Ectodermal cell (in vitro differentiated cells): ENCODE data around the gene FAM177B.
"Not testable (repeated sequence)": the region's sequence is repeated elsewhere in the genome, so short reads cannot be mapped to it uniquely, and the experiment has no call there.

Experiments used
- H3K27ac ChIP-seq: 2 replicates; pipeline ENCODE4 v1.7.0; 2013; ENCODE audit warnings: mild to moderate bottlenecking, low read depth, low read length; ENCODE audit not compliant: insufficient read depth, poor library complexity, severe bottlenecking
- H3K27me3 ChIP-seq: 2 replicates; pipeline ENCODE4 v1.7.0; 2013; ENCODE audit warnings: mild to moderate bottlenecking, low read length; ENCODE audit not compliant: insufficient read depth, control insufficient read depth, poor library complexity, severe bottlenecking
- H3K36me3 ChIP-seq: one replicate; pipeline ENCODE4 v1.7.0; 2013; ENCODE audit warnings: low read length; ENCODE audit not compliant: control insufficient read depth, insufficient read depth
- H3K4me1 ChIP-seq: one replicate; pipeline ENCODE4 v1.7.0; 2013; ENCODE audit warnings: low read length; ENCODE audit not compliant: control insufficient read depth, insufficient read depth
- H3K4me3 ChIP-seq: 2 replicates; pipeline ENCODE4 v1.7.0; 2013; ENCODE audit warnings: low read depth, low read length, control low read depth; ENCODE audit not compliant: insufficient read depth
- H3K9me3 ChIP-seq: 2 replicates; pipeline ENCODE4 v1.7.0; 2013; ENCODE audit warnings: mild to moderate bottlenecking, low read length, moderate library complexity; ENCODE audit not compliant: control insufficient read depth
- WGBS, 2 experiments: methylation state at CpG; one replicate each; pipeline ENCODE4 v1.1.7; 2013; ENCODE audit warnings: missing lambda C conversion rate in 2 of 2; 5-methylcytosine and 5-hydroxymethylcytosine counted together

Gene FAM177B

DNA sequence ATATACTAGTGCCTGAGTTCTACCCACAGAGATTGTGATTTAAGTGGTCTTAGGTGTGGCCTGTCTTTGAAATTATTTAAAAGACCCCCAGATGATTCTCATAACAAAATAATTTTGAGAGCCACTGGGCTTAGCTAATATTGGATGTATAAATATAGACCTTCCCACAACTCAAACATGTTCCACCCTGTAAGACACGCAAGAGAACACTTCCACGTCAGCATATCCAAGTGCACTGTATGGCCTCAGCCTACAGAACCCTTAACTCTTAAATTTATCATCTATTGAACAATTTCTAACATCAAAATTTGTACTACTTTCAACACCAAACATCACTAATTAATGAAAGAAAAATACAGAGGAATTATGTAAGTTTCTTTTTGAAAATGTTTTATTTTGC lies 2.5 kb downstream of the FAM177B start:
- no peaks in the 10 kb centered on the region for H3K9me3 ChIP-seq
- no peaks in the 10 kb centered on the region for H3K27me3 ChIP-seq
- H3K4me3 ChIP-seq, result no peak overlapping the region
- no peak overlapping the region for H3K27ac ChIP-seq
- H3K4me1 ChIP-seq, result peaks cover 14% of the 10 kb centered on the region
- H3K36me3 ChIP-seq, result no peaks in the 10 kb centered on the region
- 89 to 91% methylated on average over 2 of the region's 2 CpGs for WGBS, 2 experiments

DNA sequence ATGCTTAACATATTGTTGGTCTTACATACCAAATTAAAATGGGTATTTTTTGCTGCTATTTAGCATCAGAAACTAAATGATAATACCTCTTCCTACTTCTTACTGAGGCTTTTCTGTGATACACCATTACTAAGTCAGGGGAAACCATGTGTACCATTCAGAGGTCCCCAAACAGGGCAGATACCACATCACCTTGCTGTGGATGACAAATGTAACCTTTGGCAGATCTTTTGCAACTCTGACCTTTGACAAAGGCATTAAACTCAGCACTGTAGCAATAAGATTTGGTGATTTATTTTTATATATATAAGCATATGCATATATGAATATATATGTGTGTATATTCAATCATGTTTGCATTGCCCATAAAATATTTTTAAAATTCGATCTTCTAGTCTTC lies 2.9 kb downstream of the FAM177B start:
- Histone ChIP-seq H3K4me1 (peaks cover 14% of the 10 kb centered on the region), H3K27ac (no peak overlapping the region), H3K27me3 (no peaks in the 10 kb centered on the region), H3K36me3 (no peaks in the 10 kb centered on the region), H3K4me3 (no peak overlapping the region), H3K9me3 (no peaks in the 10 kb centered on the region)
- WGBS, 2 experiments, result no CpG with 5 or more reads among the region's 1 CpG

DNA sequence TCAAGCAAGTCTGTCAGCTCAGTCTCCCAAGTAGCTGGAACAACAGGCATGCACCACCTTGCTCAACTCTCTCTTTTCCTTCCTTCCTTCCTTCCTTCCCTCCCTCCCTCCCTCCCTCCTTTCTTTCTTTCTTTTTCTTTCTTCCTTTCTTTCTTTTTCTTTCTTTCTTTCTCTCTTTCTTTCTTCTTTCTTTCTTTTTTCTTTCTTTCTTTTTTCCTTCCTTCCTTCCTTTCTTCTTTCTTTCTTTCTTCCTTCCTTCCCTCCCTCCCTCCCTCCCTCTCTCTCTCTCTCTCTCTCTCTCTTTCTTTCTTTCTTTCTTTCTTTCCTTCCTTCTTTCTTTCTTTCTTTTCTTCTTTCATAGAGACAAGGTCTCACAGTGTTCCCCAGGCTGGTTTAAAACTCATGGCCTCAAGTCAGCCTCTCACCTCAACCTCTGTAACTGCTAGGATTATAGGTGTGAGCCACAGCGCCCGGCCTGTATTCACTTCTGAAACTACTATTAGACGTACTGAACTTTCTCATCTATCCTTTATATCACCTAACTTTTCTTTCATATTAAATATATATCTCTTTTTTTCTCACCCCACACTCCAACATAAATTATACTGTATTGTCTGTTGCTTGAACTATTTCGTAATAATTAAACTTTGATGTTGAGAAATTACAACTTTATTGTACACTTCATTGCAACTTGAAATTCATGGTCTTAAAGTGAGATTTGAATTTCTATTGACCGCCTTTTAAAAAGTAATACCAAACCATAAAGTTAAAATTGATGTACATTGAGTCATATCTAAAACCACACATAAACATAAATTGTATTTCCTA lies 4.8 kb downstream of the FAM177B start:
- not testable (repeated sequence) for H3K27me3 ChIP-seq, H3K4me3 ChIP-seq, H3K36me3 ChIP-seq, H3K4me1 ChIP-seq, H3K9me3 ChIP-seq, H3K27ac ChIP-seq
- WGBS, 2 experiments, result 96% methylated on average over 3 of the region's 5 CpGs

DNA sequence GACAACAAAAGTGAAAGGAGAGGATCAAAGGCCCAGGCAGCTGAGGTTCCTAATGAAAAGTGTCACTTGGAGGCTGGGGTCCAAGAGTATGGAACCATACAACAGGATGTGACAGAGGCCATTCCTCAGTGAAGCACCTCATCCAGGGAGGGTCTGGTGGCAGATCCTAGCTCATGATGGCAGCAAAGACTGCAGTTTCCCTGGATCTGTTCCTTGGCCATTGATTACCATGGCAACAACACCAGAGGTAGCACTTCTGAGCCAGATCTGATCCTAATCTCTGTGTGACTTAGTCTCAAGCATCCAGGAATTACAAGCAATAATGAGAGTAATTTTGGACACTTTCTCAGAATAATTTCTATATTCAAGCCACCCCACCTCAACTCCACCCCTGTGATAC lies 12.9 kb downstream of the FAM177B start:
- no peaks in the 10 kb centered on the region for H3K4me1 ChIP-seq
- H3K27ac ChIP-seq, result no peak overlapping the region
- H3K9me3 ChIP-seq, result no peaks in the 10 kb centered on the region
- no peaks in the 10 kb centered on the region for H3K36me3 ChIP-seq
- H3K4me3 ChIP-seq, result no peak overlapping the region
- no peaks in the 10 kb centered on the region for H3K27me3 ChIP-seq

DNA sequence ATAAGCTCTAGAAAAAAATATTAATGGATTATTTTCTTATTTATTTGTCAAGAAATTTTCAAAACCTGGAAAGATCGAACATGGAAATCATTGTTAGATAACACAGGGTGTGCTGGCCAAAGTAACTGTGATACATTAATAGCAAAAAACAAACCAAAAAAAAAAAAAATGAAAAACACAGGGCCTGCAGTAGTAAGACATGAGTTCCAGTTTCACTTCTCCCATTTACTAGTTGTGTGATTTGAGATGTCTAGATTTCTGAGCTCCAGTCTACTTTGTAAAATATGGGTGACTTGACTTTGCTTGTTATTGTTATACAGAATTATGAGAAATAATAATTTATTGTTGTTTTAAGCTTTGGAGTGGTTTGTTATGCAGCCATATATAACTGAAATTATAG lies 13.6 kb downstream of the FAM177B start:
- H3K27me3 ChIP-seq, result no peaks in the 10 kb centered on the region
- H3K4me3 ChIP-seq, result no peak overlapping the region
- H3K36me3 ChIP-seq, result no peaks in the 10 kb centered on the region
- WGBS, 2 experiments, result 83 to 100% methylated on average over 1 of the region's 1 CpG
- no peak overlapping the region for H3K27ac ChIP-seq
- H3K4me1 ChIP-seq, result no peaks in the 10 kb centered on the region
- H3K9me3 ChIP-seq, result no peaks in the 10 kb centered on the region

DNA sequence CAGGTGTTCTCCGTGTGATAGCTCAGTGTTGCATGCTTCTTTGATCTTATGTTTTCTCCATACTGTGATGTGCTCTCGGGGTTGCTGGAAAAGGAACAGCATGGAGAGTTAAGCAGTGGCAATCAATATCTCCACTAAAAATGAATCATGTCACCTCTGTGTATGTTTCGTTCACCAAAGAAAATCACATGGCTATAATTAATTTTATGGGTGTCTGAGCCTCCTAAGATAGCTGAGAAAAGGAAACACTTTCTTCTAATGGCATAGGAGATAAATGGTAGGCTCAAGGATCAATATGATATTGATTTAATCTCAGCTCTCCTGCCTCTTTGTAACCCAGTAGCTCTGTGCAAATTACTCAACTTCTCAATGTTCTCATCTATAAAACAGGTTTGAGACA lies 14.3 kb downstream of the FAM177B start:
- H3K4me1 ChIP-seq, result no peaks in the 10 kb centered on the region
- H3K9me3 ChIP-seq, result no peaks in the 10 kb centered on the region
- H3K36me3 ChIP-seq, result no peaks in the 10 kb centered on the region
- no peaks in the 10 kb centered on the region for H3K27me3 ChIP-seq
- 81 to 87% methylated on average over 2 to 3 of the region's 3 CpGs for WGBS, 2 experiments
- H3K4me3 ChIP-seq, result no peak overlapping the region
- H3K27ac ChIP-seq, result no peak overlapping the region

DNA sequence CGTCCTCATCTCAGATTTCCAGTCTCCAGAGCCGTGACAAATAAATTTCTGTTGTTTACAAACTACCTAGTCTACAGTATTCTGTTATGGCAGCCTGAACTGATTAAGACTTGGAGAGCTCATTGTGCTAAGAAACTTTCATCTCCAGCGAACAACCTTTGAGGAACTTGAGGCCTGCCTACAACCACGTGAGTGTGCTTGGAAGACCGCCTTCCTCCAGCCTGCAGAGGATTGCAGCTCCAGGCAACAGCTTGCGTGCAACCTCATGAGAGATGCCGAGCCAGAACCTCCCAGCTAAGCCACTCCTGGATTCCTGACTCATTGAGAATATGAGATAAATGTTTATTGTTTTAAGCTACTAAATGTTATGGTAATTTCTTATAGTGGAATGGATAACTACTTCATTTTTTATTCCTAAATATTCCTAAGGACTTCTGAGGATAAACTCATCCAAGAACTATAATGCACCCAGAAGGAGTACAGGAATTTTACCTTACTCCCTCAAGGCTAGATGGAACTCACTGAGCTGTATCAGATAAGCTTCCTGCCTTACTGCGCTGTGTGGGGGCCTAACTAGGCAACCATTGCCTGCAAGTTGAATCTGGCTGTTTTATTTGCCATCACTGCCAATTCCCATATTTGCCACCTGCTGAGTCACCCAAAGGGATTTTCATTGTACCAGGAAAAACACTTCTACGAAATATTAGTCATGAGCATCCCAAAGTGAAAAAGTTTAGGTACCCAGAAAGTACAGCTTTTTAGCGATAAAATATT lies 17.6 kb downstream of the FAM177B start:
- H3K36me3 ChIP-seq, result no peaks in the 10 kb centered on the region
- H3K27me3 ChIP-seq, result no peaks in the 10 kb centered on the region
- 93 to 98% methylated on average over 10 of the region's 10 CpGs for WGBS, 2 experiments
- no peak overlapping the region for H3K4me3 ChIP-seq
- H3K27ac ChIP-seq, result no peak overlapping the region
- no peaks in the 10 kb centered on the region for H3K4me1 ChIP-seq
- H3K9me3 ChIP-seq, result no peaks in the 10 kb centered on the region

DNA sequence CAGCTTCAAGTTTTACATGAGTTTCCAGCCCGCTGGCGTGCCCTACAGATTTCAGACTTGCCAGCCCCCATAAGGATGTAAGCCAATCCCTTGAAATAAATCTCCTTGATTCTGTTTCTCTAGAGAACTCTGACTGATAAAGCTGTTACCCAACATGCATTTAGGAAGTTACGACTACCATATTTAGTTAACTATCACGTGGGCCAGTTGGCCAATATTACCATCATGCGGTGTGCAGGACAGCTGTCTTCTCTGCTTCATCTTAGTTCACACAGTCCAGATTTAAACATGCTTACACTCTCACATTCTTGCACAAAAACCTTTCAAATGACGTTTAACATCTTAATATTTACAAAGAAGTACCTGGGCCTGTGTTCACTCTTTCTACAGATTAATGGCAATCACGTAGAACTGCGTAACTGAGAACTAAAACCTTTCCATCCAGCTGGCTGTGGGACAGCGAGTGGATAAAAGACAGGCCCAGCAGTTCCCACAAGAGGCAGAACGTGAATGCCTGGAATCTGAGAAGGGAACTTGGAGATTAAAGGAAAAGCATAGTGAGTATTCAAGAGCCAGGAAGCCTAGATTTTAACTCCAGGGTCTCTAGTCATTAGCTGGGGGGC lies 20.8 kb downstream of the FAM177B start:
- no peaks in the 10 kb centered on the region for H3K9me3 ChIP-seq
- no peak overlapping the region for H3K27ac ChIP-seq

DNA sequence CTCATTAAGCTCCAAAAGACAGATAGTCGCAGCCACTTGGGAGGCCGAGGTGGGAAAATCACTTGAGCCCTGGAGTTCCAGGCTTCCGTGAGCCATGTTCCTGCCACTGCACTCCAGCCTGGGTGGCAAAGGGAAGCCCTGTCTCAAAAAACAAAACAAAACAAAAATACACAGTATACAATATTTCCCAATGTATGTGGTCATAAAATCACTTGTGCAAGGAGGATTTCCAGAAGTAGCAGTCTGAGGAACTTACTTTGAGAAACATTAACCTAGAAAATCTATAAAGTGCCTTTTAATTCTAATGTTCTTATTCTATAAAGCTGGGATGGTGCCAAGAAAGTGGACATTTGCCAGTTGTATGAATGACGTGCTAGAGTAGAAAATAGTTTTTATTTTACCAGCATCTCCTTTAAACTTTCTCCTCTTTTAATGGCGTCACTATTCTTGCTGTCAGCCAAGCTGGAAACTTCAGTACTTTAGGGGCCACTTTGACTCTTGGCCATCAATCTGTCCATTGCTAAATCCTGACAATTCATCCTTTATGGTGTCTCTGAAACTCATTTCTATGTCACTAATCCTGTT lies 22.5 kb downstream of the FAM177B start:
- H3K9me3 ChIP-seq, result no peaks in the 10 kb centered on the region
- no peak overlapping the region for H3K4me3 ChIP-seq
- no peaks in the 10 kb centered on the region for H3K27me3 ChIP-seq
- WGBS, 2 experiments, result 93 to 97% methylated on average over 5 of the region's 5 CpGs
- H3K36me3 ChIP-seq, result no peaks in the 10 kb centered on the region
- H3K27ac ChIP-seq, result no peak overlapping the region
- no peaks in the 10 kb centered on the region for H3K4me1 ChIP-seq

More for the DNA sequence above, 20.8 kb downstream of the FAM177B start:
- Histone ChIP-seq H3K4me3 (no peak overlapping the region), H3K27me3 (no peaks in the 10 kb centered on the region), H3K36me3 (no peaks in the 10 kb centered on the region), H3K4me1 (no peaks in the 10 kb centered on the region)
- WGBS, 2 experiments, result 81 to 82% methylated on average over 10 of the region's 10 CpGs

DNA sequence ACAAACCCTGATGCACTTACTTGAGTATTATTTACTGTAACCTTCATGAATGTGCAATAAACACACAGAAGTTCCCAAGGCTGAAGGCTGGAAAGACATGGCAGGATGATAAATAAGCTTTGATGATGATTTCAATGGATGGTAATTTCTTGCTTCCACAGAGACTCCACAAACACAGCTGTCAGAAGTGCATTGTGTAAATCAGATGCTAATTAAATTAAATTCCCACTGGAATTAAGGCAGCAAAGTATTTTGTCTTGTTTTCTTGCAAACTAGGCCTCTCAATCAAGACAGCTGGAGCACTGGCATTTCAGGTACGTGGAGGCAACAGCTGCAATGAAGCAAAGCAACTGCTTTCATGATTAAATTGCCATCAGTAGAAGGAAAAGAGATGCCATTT lies 24.1 kb downstream of the FAM177B start:
- no peaks in the 10 kb centered on the region for H3K27me3 ChIP-seq
- 57 to 76% methylated on average over 1 of the region's 1 CpG for WGBS, 2 experiments
- no peaks in the 10 kb centered on the region for H3K36me3 ChIP-seq
- no peaks in the 10 kb centered on the region for H3K9me3 ChIP-seq
- no peak overlapping the region for H3K27ac ChIP-seq
- no peaks in the 10 kb centered on the region for H3K4me1 ChIP-seq
- no peak overlapping the region for H3K4me3 ChIP-seq
